BE2C (cell line): Measurements from ENCODE around the gene HMGN3.

Experiments used
- DNase-seq: peaks from one replicate; pipeline ENCODE4 v3.0.0-alpha.2; 2020
- H3K27me3 ChIP-seq: fragments of 250-450 bp; sonication (Bioruptor Pico); 2 replicates; pipeline ENCODE4 v1.5.1; 2020; ENCODE audit warnings: mild to moderate bottlenecking
- H3K36me3 ChIP-seq: fragments of 250-450 bp; sonication (Bioruptor Pico); 2 replicates; pipeline ENCODE4 v1.5.1; 2020; ENCODE audit warnings: mild to moderate bottlenecking
- H3K4me1 ChIP-seq: fragments of 250-450 bp; sonication (Bioruptor Pico); 2 replicates; pipeline ENCODE4 v1.5.1; 2020
- H3K4me3 ChIP-seq: 2 replicates; pipeline ENCODE4 v1.5.1; 2011; ENCODE audit warnings: low read depth, low read length
- H3K9me3 ChIP-seq: fragments of 250-450 bp; sonication (Bioruptor Pico); 2 replicates; pipeline ENCODE4 v1.5.1; 2020
- TF ChIP-seq, protein P1 (sequence below): IDR thresholded peaks from 2 replicates; pipeline ENCODE4 v1.5.1; 2012; ENCODE audit warnings: mild to moderate bottlenecking, low read depth, low read length

Gene HMGN3

DNA sequence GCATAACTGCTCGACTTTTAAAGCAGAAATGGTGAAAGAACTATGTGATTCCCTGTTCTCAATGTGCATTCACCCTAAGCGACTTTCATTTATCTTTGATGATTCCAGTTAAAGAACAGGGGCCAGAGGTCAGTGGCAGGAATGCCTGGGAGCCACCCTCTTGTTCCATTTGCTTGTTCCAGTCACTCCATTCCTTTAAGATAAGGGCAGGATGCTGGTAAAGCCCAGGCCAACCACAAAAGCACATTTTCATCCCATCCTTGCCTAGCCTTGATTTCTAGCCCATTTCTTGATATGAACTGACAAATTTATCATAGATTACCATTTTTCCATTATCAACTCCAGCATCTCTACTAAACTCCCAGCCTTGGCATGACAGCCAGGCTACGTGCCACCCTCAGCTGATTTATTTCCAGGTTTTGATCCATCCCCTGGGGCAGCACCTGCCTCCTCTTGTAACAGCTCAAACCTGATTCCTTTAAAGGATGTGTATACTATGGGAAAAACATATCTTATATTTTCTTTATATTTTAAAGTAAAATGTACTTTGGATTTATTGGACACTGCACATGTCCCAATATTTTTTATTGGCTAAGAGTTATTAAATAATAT, 19.2 kb downstream of the HMGN3 start:
- TF ChIP-seq, protein P1, sequence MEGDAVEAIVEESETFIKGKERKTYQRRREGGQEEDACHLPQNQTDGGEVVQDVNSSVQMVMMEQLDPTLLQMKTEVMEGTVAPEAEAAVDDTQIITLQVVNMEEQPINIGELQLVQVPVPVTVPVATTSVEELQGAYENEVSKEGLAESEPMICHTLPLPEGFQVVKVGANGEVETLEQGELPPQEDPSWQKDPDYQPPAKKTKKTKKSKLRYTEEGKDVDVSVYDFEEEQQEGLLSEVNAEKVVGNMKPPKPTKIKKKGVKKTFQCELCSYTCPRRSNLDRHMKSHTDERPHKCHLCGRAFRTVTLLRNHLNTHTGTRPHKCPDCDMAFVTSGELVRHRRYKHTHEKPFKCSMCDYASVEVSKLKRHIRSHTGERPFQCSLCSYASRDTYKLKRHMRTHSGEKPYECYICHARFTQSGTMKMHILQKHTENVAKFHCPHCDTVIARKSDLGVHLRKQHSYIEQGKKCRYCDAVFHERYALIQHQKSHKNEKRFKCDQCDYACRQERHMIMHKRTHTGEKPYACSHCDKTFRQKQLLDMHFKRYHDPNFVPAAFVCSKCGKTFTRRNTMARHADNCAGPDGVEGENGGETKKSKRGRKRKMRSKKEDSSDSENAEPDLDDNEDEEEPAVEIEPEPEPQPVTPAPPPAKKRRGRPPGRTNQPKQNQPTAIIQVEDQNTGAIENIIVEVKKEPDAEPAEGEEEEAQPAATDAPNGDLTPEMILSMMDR: no peak
- Histone ChIP-seq H3K36me3 (peaks cover 3% of the 10 kb centered on the region), H3K9me3 (no peaks in the 10 kb centered on the region), H3K4me3 (no peak overlapping the region), H3K4me1 (peaks cover 5% of the 10 kb centered on the region; the same call in 1 of the 2 replicates), H3K27me3 (no peaks in the 10 kb centered on the region)
- DNase-seq: no peak

DNA sequence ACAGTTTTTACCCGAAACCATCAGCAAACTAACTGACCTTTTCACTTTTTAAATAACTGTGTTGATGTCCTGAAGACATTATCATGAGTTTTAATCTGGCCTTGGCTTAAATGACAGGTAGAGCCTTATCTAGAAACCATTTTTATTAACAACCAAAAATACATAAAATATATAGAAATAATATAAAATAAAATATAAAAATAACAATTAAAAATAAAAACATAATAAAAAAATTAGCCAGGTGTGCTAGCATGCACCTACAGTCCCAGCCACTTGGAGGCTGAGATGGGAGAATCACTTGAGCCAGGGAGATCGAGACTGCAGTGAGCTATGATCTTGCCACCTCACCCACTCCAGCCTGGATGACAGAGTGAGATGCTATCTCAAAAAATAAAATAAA, 21.6 kb downstream of the HMGN3 start:
- no peak overlapping the region for H3K4me3 ChIP-seq
- no peak for DNase-seq
- H3K4me1 ChIP-seq: peaks cover 5% of the 10 kb centered on the region; the same call in 1 of the 2 replicates
- no peaks in the 10 kb centered on the region for H3K9me3 ChIP-seq
- TF ChIP-seq, protein P1: no peak
- peaks cover 15% of the 10 kb centered on the region for H3K36me3 ChIP-seq
- no peaks in the 10 kb centered on the region for H3K27me3 ChIP-seq

DNA sequence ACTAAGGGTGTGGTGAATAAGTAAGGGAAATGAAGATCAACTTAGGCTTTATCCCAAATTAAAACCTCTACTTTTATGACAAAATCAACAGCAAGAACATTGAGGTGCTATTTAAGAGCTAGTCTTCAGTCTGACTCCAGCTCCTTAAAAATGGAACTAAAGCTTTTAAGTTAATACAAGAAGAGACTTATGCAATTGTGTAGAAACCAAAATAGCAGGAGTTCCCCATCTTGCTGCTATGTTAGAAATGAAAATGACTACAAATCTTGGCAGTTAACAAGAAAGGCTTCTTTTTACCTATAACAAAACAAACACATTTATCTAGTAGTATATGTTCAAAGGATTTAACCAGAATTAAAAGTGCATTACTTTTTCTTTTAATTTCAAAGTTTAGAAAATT, 25.7 kb downstream of the HMGN3 start:
- Histone ChIP-seq H3K36me3 (peaks cover 31% of the 10 kb centered on the region), H3K9me3 (no peaks in the 10 kb centered on the region), H3K4me1 (no peaks in the 10 kb centered on the region), H3K27me3 (no peaks in the 10 kb centered on the region), H3K4me3 (no peak overlapping the region)
- TF ChIP-seq, protein P1: no peak
- no peak for DNase-seq

DNA sequence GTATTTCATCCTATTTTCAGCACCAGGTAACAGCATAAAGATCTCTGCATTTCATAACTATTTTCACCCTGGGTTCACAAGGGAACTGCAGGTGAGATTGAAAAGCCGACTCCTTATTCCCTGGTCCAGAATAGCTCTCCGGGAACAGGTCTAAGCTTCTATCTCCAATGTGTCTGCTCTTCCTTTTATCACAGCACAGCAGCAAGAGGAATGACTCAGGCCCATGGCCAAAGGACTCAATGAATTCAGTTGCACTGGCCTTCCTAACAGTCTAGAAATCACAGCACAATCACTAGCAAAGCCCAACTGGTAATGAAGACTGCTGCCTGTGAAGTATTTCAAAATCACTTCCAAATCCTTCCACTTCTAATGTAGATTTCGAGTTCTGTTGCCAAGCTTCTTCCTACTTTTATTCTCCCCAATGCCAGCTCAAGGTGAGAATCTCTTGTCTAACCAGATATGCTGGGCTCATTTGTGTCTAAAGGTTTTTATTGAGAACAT, 30.7 kb downstream of the HMGN3 start:
- H3K4me1 ChIP-seq: no peaks in the 10 kb centered on the region
- H3K36me3 ChIP-seq: peaks cover 25% of the 10 kb centered on the region
- H3K27me3 ChIP-seq: no peaks in the 10 kb centered on the region
- no peak overlapping the region for H3K4me3 ChIP-seq
- TF ChIP-seq, protein P1: no peak
- no peak for DNase-seq
- H3K9me3 ChIP-seq: no peaks in the 10 kb centered on the region

DNA sequence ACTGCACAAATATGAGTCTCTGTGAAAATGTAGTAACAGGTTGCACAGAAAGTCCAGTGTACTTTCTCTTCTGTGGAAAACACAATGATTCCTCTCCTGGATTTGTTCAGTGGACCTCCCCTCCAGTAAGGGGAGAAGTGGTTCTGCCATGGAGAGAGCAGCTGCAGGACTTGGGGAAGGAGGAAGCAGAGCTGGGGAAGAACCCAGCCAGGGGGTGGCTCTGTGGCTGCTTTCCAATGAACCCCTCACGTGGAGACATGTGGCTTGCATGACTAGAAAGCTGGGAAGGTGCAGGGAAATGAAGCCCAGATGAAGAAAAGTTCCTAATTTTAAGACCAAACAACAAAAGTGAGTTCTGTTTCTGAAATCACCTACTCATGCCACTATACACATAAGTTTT, 31.9 kb downstream of the HMGN3 start:
- no peak for DNase-seq
- Histone ChIP-seq H3K4me1 (no peaks in the 10 kb centered on the region), H3K4me3 (no peak overlapping the region), H3K9me3 (no peaks in the 10 kb centered on the region), H3K27me3 (no peaks in the 10 kb centered on the region), H3K36me3 (peaks cover 18% of the 10 kb centered on the region)
- TF ChIP-seq, protein P1: no peak

DNA sequence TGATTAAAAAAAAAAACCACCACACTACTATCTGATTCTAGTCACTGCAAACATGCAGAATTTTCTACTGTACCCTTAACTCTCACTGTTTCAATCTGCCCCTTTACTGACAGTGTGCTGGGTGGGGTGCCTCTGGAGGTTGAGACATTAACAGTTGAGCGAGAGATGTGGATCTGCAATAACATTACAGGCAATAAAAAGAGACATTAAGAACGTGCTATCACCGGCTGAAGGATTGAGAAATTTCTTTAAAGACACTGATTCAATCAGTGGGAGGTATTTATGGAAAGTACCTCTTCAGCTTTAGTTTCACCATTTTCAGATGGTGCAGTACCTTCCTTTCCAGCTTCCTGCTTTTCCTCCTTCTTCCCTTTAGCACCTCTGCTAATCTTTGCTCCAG, 32.5 kb downstream of the HMGN3 start:
- Histone ChIP-seq H3K9me3 (no peaks in the 10 kb centered on the region), H3K4me3 (no peak overlapping the region), H3K36me3 (peaks cover 18% of the 10 kb centered on the region), H3K4me1 (no peaks in the 10 kb centered on the region), H3K27me3 (no peaks in the 10 kb centered on the region)
- TF ChIP-seq, protein P1: no peak
- no peak for DNase-seq
